GM12874 (cell line): ENCODE results near the gene TMEM203.

Experiments
- TF ChIP-seq, protein P1 (sequence below): IDR thresholded peaks from 2 replicates; pipeline ENCODE4 v1.5.1; 2011; ENCODE audit warnings: low read depth, mild to moderate bottlenecking, control low read depth, low read length, moderate library complexity; ENCODE audit not compliant: insufficient read depth

TMEM203 gene

DNA sequence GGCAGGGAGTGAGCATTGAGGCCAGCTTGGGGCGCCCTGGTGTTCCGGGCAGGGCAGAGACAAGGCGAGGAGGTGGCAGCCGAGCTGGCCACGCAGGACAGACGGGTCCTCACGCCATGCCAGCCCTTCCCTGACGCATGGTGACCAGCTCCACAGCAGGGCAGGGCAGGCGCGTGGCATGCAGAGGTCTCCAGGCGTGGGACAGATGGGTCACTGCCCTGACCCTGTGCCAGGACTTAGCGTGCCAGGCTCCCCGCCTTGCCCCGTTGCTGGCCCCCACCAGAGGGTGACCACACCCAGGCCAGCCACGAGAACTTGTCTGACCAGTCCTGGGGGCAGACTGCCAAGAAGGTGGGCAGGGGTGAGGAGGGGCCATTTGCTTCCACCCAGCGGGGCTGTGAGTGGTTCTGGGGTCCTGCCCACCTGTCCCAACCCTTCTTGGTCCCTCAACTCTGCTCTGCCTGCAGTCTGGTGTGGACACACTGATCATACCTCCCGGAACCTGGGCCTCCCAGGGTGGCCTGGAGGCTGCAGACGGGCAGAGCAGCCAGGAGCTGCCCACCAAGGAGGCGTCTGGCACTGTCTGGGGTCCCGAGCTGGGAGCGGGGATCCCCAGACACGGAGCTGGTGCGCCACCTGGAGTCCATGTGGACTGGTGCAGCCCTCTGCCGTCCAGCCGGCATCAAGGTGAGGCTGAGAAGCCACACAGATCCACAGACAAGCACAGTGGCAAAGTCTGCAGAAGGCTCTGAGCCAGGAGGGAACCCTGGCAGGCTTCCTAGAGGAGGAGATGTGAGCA is 21.8 kb upstream of the TMEM203 start, which contains the start of gene RNF224:
Gene RNF224 (plus strand): TSS at position 449 of the 799 bp plus-strand sequence. CDS start 834 bp downstream, outside the sequence.
- TF ChIP-seq, protein P1, sequence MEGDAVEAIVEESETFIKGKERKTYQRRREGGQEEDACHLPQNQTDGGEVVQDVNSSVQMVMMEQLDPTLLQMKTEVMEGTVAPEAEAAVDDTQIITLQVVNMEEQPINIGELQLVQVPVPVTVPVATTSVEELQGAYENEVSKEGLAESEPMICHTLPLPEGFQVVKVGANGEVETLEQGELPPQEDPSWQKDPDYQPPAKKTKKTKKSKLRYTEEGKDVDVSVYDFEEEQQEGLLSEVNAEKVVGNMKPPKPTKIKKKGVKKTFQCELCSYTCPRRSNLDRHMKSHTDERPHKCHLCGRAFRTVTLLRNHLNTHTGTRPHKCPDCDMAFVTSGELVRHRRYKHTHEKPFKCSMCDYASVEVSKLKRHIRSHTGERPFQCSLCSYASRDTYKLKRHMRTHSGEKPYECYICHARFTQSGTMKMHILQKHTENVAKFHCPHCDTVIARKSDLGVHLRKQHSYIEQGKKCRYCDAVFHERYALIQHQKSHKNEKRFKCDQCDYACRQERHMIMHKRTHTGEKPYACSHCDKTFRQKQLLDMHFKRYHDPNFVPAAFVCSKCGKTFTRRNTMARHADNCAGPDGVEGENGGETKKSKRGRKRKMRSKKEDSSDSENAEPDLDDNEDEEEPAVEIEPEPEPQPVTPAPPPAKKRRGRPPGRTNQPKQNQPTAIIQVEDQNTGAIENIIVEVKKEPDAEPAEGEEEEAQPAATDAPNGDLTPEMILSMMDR = peak; percentile 93

DNA sequence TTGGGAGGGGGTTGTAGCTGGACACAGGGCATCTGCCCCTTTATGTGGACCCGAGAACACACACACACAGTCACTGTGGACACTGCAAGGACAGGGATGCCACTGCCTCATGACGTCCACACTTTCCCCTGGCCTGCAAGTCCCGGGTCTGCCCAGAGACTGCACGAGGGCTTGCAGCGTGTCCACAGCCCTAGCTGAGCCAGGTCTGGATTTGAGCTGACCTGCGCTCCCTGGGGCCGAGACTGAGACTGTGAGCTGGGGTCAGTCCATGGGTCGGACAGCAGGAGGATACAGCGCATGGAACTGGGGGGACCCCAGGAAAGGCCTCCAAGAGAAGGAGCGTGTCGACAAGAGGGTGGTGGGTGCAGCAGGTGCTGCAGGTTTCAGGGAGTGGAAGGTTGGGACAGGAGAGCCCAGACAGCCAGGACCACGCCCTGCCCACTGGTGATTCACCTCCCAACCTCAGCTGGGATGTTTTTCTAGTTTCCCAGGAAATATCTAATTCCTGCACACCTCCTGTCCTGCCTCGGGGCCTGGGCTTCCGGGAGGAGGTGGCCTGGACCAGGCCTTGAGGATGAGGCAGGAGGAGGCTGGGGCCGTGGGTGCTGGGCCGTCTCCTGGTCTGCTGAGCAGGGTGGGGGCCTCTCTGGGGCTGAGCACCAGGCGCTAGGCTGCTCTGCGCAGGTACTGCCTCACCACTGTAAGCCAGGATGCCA is 21.0 kb upstream of the TMEM203 start:
- TF ChIP-seq, protein P1 = no peak

DNA sequence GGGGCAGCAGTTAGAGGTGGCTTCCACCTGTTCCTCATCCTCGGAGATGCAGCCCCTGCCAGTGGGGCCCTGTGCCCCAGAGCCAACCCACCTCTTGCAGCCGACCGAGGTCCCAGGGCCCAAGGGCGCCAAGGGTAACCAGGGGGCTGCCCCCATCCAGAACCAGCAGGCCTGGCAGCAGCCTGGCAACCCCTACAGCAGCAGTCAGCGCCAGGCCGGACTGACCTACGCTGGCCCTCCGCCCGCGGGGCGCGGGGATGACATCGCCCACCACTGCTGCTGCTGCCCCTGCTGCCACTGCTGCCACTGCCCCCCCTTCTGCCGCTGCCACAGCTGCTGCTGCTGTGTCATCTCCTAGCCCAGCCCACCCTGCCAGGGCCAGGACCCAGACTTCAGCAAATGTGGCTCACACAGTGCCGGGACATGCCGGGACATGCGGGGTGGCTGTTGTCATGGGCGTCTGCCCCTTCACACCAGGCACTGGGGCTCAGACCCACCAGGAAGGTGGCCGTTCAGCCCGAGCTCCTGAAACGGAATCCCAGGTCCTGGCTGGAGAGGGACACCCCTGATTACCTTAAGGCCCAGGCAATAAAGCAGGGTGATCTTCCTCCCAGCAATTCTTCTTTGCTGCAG is 20.4 kb upstream of the TMEM203 start:
- TF ChIP-seq, protein P1 = no peak

DNA sequence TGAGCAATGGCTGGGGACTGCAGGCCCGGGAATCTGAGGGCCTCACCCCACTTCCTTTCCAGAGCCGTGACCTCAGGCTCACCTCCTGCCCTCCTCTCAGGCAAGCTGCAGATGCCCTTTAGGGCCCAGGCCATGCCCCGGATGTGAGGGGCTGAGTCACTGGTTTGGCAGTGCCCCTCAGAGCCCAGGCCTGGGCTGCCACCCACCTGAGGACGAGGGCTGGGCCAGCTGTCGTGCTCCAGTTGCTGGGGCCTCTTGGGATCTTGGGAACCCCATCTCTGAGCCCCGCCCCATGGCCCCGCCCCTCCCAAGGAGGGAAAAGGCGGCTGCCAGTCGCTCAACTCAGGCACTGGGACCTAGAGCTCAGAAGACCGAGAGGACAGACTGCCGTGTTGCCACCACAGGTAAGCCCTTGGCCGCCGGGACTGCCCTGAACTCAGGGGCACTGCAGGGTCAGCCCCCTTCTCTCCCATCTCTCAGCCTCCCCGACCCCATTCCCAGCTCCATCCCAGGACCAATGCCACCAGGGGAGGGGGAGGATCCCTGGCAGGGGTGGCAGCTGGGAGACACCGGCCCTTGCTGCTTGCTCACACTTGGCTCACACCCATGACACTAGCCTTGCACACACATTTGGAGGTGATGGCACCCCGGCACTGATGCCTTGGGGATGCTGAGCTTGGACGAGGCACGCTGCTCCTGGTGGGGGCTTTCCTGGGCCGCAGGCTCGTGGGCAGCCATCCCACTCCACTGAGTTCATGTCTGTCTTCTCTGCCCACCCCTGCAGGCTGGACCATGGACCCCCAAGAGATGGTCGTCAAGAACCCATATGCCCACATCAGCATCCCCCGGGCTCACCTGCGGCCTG is 19.6 kb upstream of the TMEM203 start, which contains the start of gene CYSRT1:
Gene CYSRT1 (plus strand): TSS at position 345 of the 865 bp plus-strand sequence. CDS start 448 bp downstream, at position 793.
- TF ChIP-seq, protein P1 = no peak

DNA sequence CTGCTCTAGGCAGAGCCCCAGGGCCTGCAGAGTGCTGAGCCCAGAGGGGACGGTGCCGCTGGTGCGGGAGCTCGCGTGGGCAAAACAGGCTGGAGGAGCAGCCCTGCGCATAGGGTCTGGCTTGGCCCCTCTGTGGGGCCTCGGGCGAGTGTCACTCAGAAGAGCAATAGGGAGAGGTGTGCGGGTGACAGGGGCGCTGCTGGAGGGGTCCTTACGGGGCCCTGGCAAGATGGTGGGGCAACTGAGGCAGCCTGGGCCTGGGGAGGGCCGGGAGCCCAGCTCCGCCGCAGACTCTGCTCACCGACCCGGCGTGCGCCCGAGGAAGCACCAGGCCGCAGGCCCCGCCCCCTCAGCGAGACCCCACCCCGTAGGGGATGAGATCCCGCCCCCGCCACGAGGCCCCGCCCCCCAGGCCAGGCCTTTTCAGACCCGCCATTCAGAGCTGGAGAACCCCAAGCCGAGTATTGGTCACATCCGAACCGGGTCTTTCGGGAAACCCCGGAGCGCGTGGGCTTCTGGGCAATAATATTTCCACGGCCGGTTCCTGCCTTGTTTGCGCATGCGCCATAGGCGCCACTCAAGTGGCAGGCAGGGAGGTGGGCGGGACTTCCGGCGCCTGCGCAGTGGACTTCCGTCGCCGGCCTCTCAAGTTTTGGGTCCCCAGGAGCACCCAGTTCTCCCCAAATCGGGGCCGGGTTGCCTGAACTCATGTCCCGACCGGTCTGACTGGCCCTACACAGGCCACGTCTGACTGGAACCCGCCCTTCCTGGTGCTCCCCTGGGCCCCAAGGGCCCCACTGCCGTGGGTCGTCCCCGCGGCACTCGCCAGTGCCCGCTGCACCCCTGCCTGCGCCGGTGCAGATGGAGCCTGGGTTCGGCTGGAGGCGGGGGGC is 17.9 kb upstream of the TMEM203 start:
- TF ChIP-seq, protein P1 = no peak
